Measurements from ENCODE around the gene ELL. TPM values are rescaled to one million over a fixed set of nuclear protein-coding genes. Genes with fewer than 3 reads are reported as not detected.

Gene ELL
- total RNA-seq, 1 experiment from 2014 or later = 22.9 TPM

- no peak for TF ChIP-seq ZBTB33 (IDR thresholded peaks at IDR 0.05; ENCODE audit: extremely low read depth, insufficient replicate concordance, low read length)
- no peak for TF ChIP-seq EZH2 (IDR thresholded peaks at IDR 0.05)
- no peak for TF ChIP-seq JUND (IDR thresholded peaks at IDR 0.05)
- TF ChIP-seq ATF3 (IDR thresholded peaks at IDR 0.05) = no peak
Measured at GRCh38 chr19:18424122-18424889, 97.6 kb downstream of the ELL start (continued).

GRCh38 chr19:18423258-18424020 lies 98.4 kb downstream of the ELL start:
- no peak overlapping the region for H3K9ac ChIP-seq (ENCODE audit: low read length)
- CTCF ChIA-PET = no interaction called here
- no peak overlapping the region; the same call in 1 of the 2 replicates for H3K27ac ChIP-seq (ENCODE audit: low read depth, low read length)
- BruUV-seq (replicated peaks) = no TSS peak
- no peak overlapping the region for H3K4me2 ChIP-seq (ENCODE audit: low read length)
- peaks cover 0 to 2% of the 10 kb centered on the region in 2 experiments; a peak in 2 of 4 replicates for H3K36me3 ChIP-seq (ENCODE audit: control insufficient read depth in 1 of 2, insufficient read depth in 2 of 2, low read length in 2 of 2)
- no peak overlapping the region for H2AFZ ChIP-seq (ENCODE audit: low read depth, low read length, poor library complexity, severe bottlenecking)
- RAD21 ChIA-PET (ENCODE audit: low non-redundant PET in 1 of 2, low total read pairs in 2 of 2, uncharacterized antibody in 2 of 2, unreplicated experiment in 2 of 2) = no interaction called here
- H3K79me2 ChIP-seq (ENCODE audit: insufficient read depth, low read length) = peaks cover 78% of the 10 kb centered on the region
- TF ChIP-seq RAD21 (IDR thresholded peaks at IDR 0.05; ENCODE audit: low read depth) (no peak), YY1 (IDR thresholded peaks at IDR 0.05; ENCODE audit: extremely low read depth, insufficient replicate concordance, low read depth, low read length) (no peak), EZH2 (IDR thresholded peaks at IDR 0.05) (no peak), EZH2phosphoT487 (IDR thresholded peaks at IDR 0.05; ENCODE audit: borderline replicate concordance) (no peak), ZBTB33 (IDR thresholded peaks at IDR 0.05; ENCODE audit: extremely low read depth, insufficient replicate concordance, low read length) (no peak), TCF7L2 (IDR thresholded peaks at IDR 0.05; ENCODE audit: borderline replicate concordance, extremely low read depth, insufficient read depth, insufficient read length) (no peak), JUND (IDR thresholded peaks at IDR 0.05) (no peak), POLR2A (IDR thresholded peaks at IDR 0.05; ENCODE audit: borderline replicate concordance, extremely low read depth, insufficient read depth, insufficient read length) (no peak), POLR2AphosphoS5 (IDR thresholded peaks at IDR 0.05; ENCODE audit: low read depth, low read length) (no peak)
- DNase-seq (ENCODE audit: low read depth, low spot score) (no peak), ATAC-seq (no peak)
- no peaks in the 10 kb centered on the region for H4K20me1 ChIP-seq (ENCODE audit: insufficient read depth)
- H3K9me3 ChIP-seq (ENCODE audit: control insufficient read depth in 1 of 2, insufficient read depth in 1 of 2, low read depth in 1 of 2, low read length in 2 of 2) = no peaks in the 10 kb centered on the region
- POLR2A ChIA-PET = no interaction called here
- H3K4me3 ChIP-seq (replicated peaks in 1 of 2; ENCODE audit: low read depth in 1 of 2, low read length in 2 of 2) = no peak overlapping the region
- H3K9me2 ChIP-seq (ENCODE audit: insufficient read depth) = no peaks in the 10 kb centered on the region
- intact Hi-C loops (cut with micrococcal nuclease) = no loop called here
- peaks cover 27 to 57% of the 10 kb centered on the region in 2 experiments for H3K4me1 ChIP-seq (ENCODE audit: control insufficient read depth in 1 of 2, insufficient read depth in 2 of 2, low read length in 2 of 2)
- H3K27me3 ChIP-seq (ENCODE audit: insufficient read depth, low read length) = no peaks in the 10 kb centered on the region
